Panc1 (cell line): ENCODE data around the gene WWOX. TPM values are rescaled to one million over a fixed set of nuclear protein-coding genes. Genes with fewer than 3 reads are reported as not detected.

ENCODE experiments used
- ATAC-seq: fragments of 200-7000 bp; cut with Tn5 transposase; 2 replicates; pipeline ENCODE4 v1.9.1; 2020; ENCODE audit warnings: mild to moderate bottlenecking, moderate library complexity
- BruUV-seq: library from RNA; stranded (reverse); fragments of 400-500 nt; replicated peaks from 2 replicates; lab custom pipeline; 2021; lab: Mats Ljungman, UMichigan
- CTCF ChIA-PET: fragments of 300-600 bp; sonication (Branson Sonifier 250); formaldehyde crosslinking; loops from one replicate; lab custom pipeline; 2022; ENCODE audit warnings: antibody characterized with exemption; lab: Charles Lee
- POLR2A ChIA-PET: fragments of 300-600 bp; sonication (Branson Sonifier 250); formaldehyde crosslinking; loops from one replicate; lab custom pipeline; 2022; ENCODE audit warnings: antibody characterized with exemption; lab: Charles Lee
- DNase-seq: peaks from one replicate; pipeline ENCODE4 v3.0.0-alpha.2; 2010; ENCODE audit warnings: low read depth, low spot score
- H3K27ac ChIP-seq: 2 replicates; pipeline ENCODE4 v1.5.1; 2011; ENCODE audit warnings: mild to moderate bottlenecking, low read length, inconsistent platforms
- H3K27me3 ChIP-seq: fragments of 200-500 bp; sonication (Bioruptor generic); 2 replicates; pipeline ENCODE4 v1.6.0; 2014; ENCODE audit warnings: low read length, inconsistent platforms; ENCODE audit not compliant: control insufficient read depth, insufficient read depth
- H3K36me3 ChIP-seq: fragments of 200-500 bp; sonication (Bioruptor generic); 2 replicates; pipeline ENCODE4 v1.5.1; 2014; ENCODE audit warnings: inconsistent platforms, mild to moderate bottlenecking, low read length, moderate library complexity; ENCODE audit not compliant: control insufficient read depth, insufficient read depth
- H3K4me1 ChIP-seq: 2 replicates; pipeline ENCODE4 v1.5.1; 2011; ENCODE audit warnings: inconsistent platforms, mild to moderate bottlenecking, low read length, moderate library complexity; ENCODE audit not compliant: control insufficient read depth, insufficient read depth
- H3K4me3 ChIP-seq, 2 experiments: 2 replicates each; pipeline ENCODE4 v1.5.1; 2011 to 2012; ENCODE audit warnings: low read depth in 2 of 2, low read length in 2 of 2, mild to moderate bottlenecking in 2 of 2, inconsistent platforms in 1 of 2, moderate library complexity in 1 of 2
- H3K9me3 ChIP-seq: fragments of 200-500 bp; sonication (Bioruptor generic); 2 replicates; pipeline ENCODE4 v1.5.1; 2014; ENCODE audit warnings: low read depth, mild to moderate bottlenecking, inconsistent platforms, low read length, moderate library complexity; ENCODE audit not compliant: control insufficient read depth, insufficient read depth
- CTCF ChIP-seq: fragments of 450-650 bp; IDR thresholded peaks from 2 replicates; pipeline ENCODE4 v1.5.1; 2017; ENCODE audit warnings: mild to moderate bottlenecking
- POLR2AphosphoS5 ChIP-seq: IDR thresholded peaks from 2 replicates; pipeline ENCODE4 v1.6.1; 2012; ENCODE audit warnings: mild to moderate bottlenecking, low read depth, low read length, moderate library complexity
- SIN3A ChIP-seq: IDR thresholded peaks from 2 replicates; pipeline ENCODE4 v1.6.1; 2012; ENCODE audit warnings: low read depth, mild to moderate bottlenecking, low read length, moderate library complexity, borderline replicate concordance; ENCODE audit not compliant: insufficient read depth
- TCF7L2 ChIP-seq: IDR thresholded peaks from 2 replicates; pipeline ENCODE4 v1.6.1; 2011; ENCODE audit warnings: mild to moderate bottlenecking, low read depth, low read length, inconsistent platforms
- in situ Hi-C: cut with HindIII; loops from 2 replicates; pipeline ENCODE4 v1.10.0; 2016; ENCODE audit warnings: low sequenced_read_pairs, low pct_unique_long_range_greater_than_20kb
- intact Hi-C: fragments of 100-400 bp; cut with micrococcal nuclease; formaldehyde crosslinking; loops from one replicate; pipeline ENCODE4 v1.10.0; 2022; ENCODE audit not compliant: unreplicated experiment
- total RNA-seq: library from RNA; stranded (reverse); gene quantifications from one replicate; pipeline ENCODE4 v1.2.1, GENCODE V29; 2021; ENCODE audit not compliant: unreplicated experiment
- TF ChIP-seq, protein P1 (sequence below), 2 experiments: IDR thresholded peaks; 2 replicates each; pipeline ENCODE4 v1.6.1; 2011 to 2012; ENCODE audit warnings: low read depth in 2 of 2, control low read depth in 1 of 2, low read length in 1 of 2, mild to moderate bottlenecking in 1 of 2, moderate library complexity in 1 of 2; ENCODE audit not compliant: insufficient read depth in 1 of 2

Gene WWOX
- total RNA-seq, 1 experiment from 2014 or later = 12.5 TPM

GRCh38 chr16:78506367-78507193 is 407.1 kb downstream of the WWOX start:
- H3K4me1 ChIP-seq = no peaks in the 10 kb centered on the region
- DNase-seq (no peak), ATAC-seq (no peak)
- no peak overlapping the region for H3K27ac ChIP-seq
- POLR2A ChIA-PET = no interaction called here
- H3K27me3 ChIP-seq = no peaks in the 10 kb centered on the region
- no peak for TF ChIP-seq CTCF
- no peak for TF ChIP-seq TCF7L2
- TF ChIP-seq, protein P1, sequence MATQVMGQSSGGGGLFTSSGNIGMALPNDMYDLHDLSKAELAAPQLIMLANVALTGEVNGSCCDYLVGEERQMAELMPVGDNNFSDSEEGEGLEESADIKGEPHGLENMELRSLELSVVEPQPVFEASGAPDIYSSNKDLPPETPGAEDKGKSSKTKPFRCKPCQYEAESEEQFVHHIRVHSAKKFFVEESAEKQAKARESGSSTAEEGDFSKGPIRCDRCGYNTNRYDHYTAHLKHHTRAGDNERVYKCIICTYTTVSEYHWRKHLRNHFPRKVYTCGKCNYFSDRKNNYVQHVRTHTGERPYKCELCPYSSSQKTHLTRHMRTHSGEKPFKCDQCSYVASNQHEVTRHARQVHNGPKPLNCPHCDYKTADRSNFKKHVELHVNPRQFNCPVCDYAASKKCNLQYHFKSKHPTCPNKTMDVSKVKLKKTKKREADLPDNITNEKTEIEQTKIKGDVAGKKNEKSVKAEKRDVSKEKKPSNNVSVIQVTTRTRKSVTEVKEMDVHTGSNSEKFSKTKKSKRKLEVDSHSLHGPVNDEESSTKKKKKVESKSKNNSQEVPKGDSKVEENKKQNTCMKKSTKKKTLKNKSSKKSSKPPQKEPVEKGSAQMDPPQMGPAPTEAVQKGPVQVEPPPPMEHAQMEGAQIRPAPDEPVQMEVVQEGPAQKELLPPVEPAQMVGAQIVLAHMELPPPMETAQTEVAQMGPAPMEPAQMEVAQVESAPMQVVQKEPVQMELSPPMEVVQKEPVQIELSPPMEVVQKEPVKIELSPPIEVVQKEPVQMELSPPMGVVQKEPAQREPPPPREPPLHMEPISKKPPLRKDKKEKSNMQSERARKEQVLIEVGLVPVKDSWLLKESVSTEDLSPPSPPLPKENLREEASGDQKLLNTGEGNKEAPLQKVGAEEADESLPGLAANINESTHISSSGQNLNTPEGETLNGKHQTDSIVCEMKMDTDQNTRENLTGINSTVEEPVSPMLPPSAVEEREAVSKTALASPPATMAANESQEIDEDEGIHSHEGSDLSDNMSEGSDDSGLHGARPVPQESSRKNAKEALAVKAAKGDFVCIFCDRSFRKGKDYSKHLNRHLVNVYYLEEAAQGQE (IDR thresholded peaks at IDR 0.05; ENCODE audit: insufficient read depth in 1 of 2, low read depth in 2 of 2, low read length in 1 of 2) = no peak
- no peak for TF ChIP-seq SIN3A
- no peak for TF ChIP-seq POLR2AphosphoS5
- intact Hi-C loops = no loop called here
- in situ Hi-C loops = no loop called here
- no peak overlapping the region for H3K4me3 ChIP-seq
- no TSS peak for BruUV-seq
- CTCF ChIA-PET = no interaction called here
- no peaks in the 10 kb centered on the region for H3K9me3 ChIP-seq
- no peaks in the 10 kb centered on the region for H3K36me3 ChIP-seq

- in situ Hi-C loops (no loop called here), intact Hi-C loops (no loop called here)
- Histone ChIP-seq H3K27me3 (no peaks in the 10 kb centered on the region), H3K9me3 (no peaks in the 10 kb centered on the region), H3K36me3 (no peaks in the 10 kb centered on the region), H3K4me3 (no peak overlapping the region), H3K4me1 (no peaks in the 10 kb centered on the region), H3K27ac (no peak overlapping the region)
- ATAC-seq (no peak), DNase-seq (no peak)
- CTCF ChIA-PET = no interaction called here
- POLR2A ChIA-PET = no interaction called here
- TF ChIP-seq POLR2AphosphoS5 (no peak), CTCF (no peak), SIN3A (no peak), TCF7L2 (no peak)
- TF ChIP-seq, protein P1 (IDR thresholded peaks at IDR 0.05; ENCODE audit: insufficient read depth in 1 of 2, low read depth in 2 of 2, low read length in 1 of 2) = no peak
- BruUV-seq = no TSS peak
These were observed 408.1 kb downstream of the WWOX start for GRCh38 chr16:78507576-78507975.
